Lung (tissue), 12 donors: ENCODE measurements around the gene GNPTG. TPM values are rescaled to one million over a fixed set of nuclear protein-coding genes. Genes with fewer than 3 reads are reported as not detected.

Source experiments
- ATAC-seq: fragments of 200-7000 bp; cut with Tn5 transposase; one replicate; pipeline ENCODE4 v1.9.1; 2020; ENCODE audit warnings: moderate number of reproducible peaks; ENCODE audit not compliant: insufficient read depth, low FRiP score
- DNase-seq, 3 donors: peaks; one replicate each; pipeline ENCODE4 v3.0.0-alpha.2; 2013 to 2017
- H3K27ac ChIP-seq, 2 donors: one replicate each; pipeline ENCODE4 v1.5.1; 2013; ENCODE audit warnings: mild to moderate bottlenecking in 2 of 2, moderate library complexity in 2 of 2, control low read depth in 1 of 2, inconsistent platforms in 1 of 2, low read depth in 1 of 2, low read length in 1 of 2
- H3K27me3 ChIP-seq, 3 donors: one replicate each; pipeline ENCODE4 v1.5.1; 2013; ENCODE audit warnings: low read length in 2 of 3; ENCODE audit not compliant: control insufficient read depth in 3 of 3, insufficient read depth in 3 of 3
- H3K36me3 ChIP-seq, 4 donors: one replicate each; pipeline ENCODE4 v1.5.1; 2013; ENCODE audit warnings: low read length in 4 of 4, mild to moderate bottlenecking in 1 of 4, moderate library complexity in 1 of 4; ENCODE audit not compliant: control insufficient read depth in 4 of 4, insufficient read depth in 4 of 4
- H3K4me1 ChIP-seq, 5 donors: one replicate each; pipeline ENCODE4 v1.5.1; 2013; ENCODE audit warnings: low read length in 5 of 5, mild to moderate bottlenecking in 2 of 5, moderate library complexity in 1 of 5; ENCODE audit not compliant: control insufficient read depth in 5 of 5, insufficient read depth in 5 of 5
- H3K4me3 ChIP-seq: one replicate; pipeline ENCODE4 v1.5.1; 2013; ENCODE audit warnings: mild to moderate bottlenecking, control low read depth, moderate library complexity
- H3K9ac ChIP-seq, 2 donors: one replicate each; pipeline ENCODE4 v1.5.1; 2013; ENCODE audit warnings: low read length in 2 of 2, control low read depth in 1 of 2; ENCODE audit not compliant: insufficient read depth in 1 of 2
- H3K9me3 ChIP-seq, 4 donors: one replicate each; pipeline ENCODE4 v1.5.1; 2013; ENCODE audit warnings: low read length in 3 of 4, mild to moderate bottlenecking in 1 of 4, moderate library complexity in 1 of 4; ENCODE audit not compliant: control insufficient read depth in 4 of 4, insufficient read depth in 3 of 4
- CTCF ChIP-seq: IDR thresholded peaks from 2 replicates; pipeline ENCODE4 v1.5.1; 2012; ENCODE audit warnings: mild to moderate bottlenecking; ENCODE audit errors: control extremely low read depth, extremely low read depth
- WGBS, 2 donors: extraction: QIAGEN DNeasy Blood & Tissue Kit; methylation state at CpG; one replicate each; pipeline ENCODE4 v1.1.7; 2013; 5-methylcytosine and 5-hydroxymethylcytosine counted together
- polyA plus RNA-seq, 2 donors: library from polyadenylated mRNA; stranded (reverse); fragments of 200-250 nt; gene quantifications; one replicate each; pipeline ENCODE4 v1.2.1, GENCODE V29; 2013
- total RNA-seq, 2 donors: library from RNA; depleted of rRNA in 1 of 2; stranded (reverse); fragments of >200 nt in 1 of 2; gene quantifications; one replicate each; pipeline ENCODE4 v1.2.1, GENCODE V29; 2014 to 2021
- donor health status: control.
- donor health status: control.
- donor health status: Bipolar disorder and iron deficiency.
- donor health status: healthy.
- donor health status: DM: yes; HTN: yes; CAD: no.

Gene GNPTG
- total and polyA plus RNA-seq, 4 donors: 34.8 to 92.7 (median 77.8) TPM

- TF ChIP-seq CTCF: no peak
- 95 to 98% methylated on average over 18 to 21 of the region's 21 CpGs for WGBS, 2 donors
These were observed 46.0 kb downstream of the GNPTG start for GRCh38 chr16:1397779-1398178.

GRCh38 chr16:1398351-1398750, 46.6 kb downstream of the GNPTG start:
- Histone ChIP-seq H3K36me3 (peaks cover 0 to 54% (median 19%) of the 10 kb centered on the region in 4 donors), H3K4me1 (no peaks in the 10 kb centered on the region)
- 96 to 98% methylated on average over 9 of the region's 9 CpGs for WGBS, 2 donors

More at GRCh38 chr16:1397779-1398178, 46.0 kb downstream of the GNPTG start:
- no peaks in the 10 kb centered on the region for H3K27me3 ChIP-seq
- no peak overlapping the region for H3K4me3 ChIP-seq
- H3K4me1 ChIP-seq: no peaks in the 10 kb centered on the region
- peaks cover 0 to 52% (median 20%) of the 10 kb centered on the region in 4 donors for H3K36me3 ChIP-seq
- DNase-seq (no peak), ATAC-seq (no peak)
- H3K9me3 ChIP-seq: no peaks in the 10 kb centered on the region
- no peak overlapping the region for H3K9ac ChIP-seq
- no peak overlapping the region for H3K27ac ChIP-seq

GRCh38 chr16:1398826-1399581, 47.3 kb downstream of the GNPTG start:
- 97 to 99% methylated on average over 36 to 38 of the region's 38 CpGs for WGBS, 2 donors
- H3K4me3 ChIP-seq: no peak overlapping the region
- no peak overlapping the region for H3K9ac ChIP-seq
- no peak overlapping the region for H3K27ac ChIP-seq
- TF ChIP-seq CTCF: no peak
- ATAC-seq (no peak), DNase-seq (no peak)
- H3K4me1 ChIP-seq: no peaks in the 10 kb centered on the region
- H3K9me3 ChIP-seq: no peaks in the 10 kb centered on the region
- H3K36me3 ChIP-seq: peaks cover 0 to 47% (median 20%) of the 10 kb centered on the region in 4 donors
- H3K27me3 ChIP-seq: no peaks in the 10 kb centered on the region

More at GRCh38 chr16:1398351-1398750, 46.6 kb downstream of the GNPTG start:
- Histone ChIP-seq H3K4me3 (no peak overlapping the region), H3K9ac (no peak overlapping the region), H3K9me3 (no peaks in the 10 kb centered on the region), H3K27me3 (no peaks in the 10 kb centered on the region), H3K27ac (no peak overlapping the region)
- ATAC-seq (no peak), DNase-seq (no peak)
- no peak for TF ChIP-seq CTCF
